DOHH2 (cell line): ENCODE results near the gene CLCN6.

ENCODE experiments used
- H3F3A ChIP-seq: fragments of 200-600 bp; sonication (generic), shearing (Covaris generic); 2 replicates; pipeline ENCODE4 v1.6.0; 2016; ENCODE audit warnings: antibody characterized with exemption, mild to moderate bottlenecking; ENCODE audit not compliant: control insufficient read depth, insufficient read depth
- H3K27ac ChIP-seq: fragments of 200-600 bp; sonication (generic); 2 replicates; pipeline ENCODE4 v1.5.1; 2014; ENCODE audit warnings: low read depth, mild to moderate bottlenecking, low read length, moderate library complexity
- H3K27me3 ChIP-seq: fragments of 200-600 bp; sonication (generic); 2 replicates; pipeline ENCODE4 v1.6.1; 2014; ENCODE audit warnings: mild to moderate bottlenecking, low read length, mixed read lengths; ENCODE audit not compliant: control insufficient read depth
- H3K36me3 ChIP-seq: fragments of 200-600 bp; sonication (generic); 2 replicates; pipeline ENCODE4 v1.6.1; 2014; ENCODE audit warnings: mild to moderate bottlenecking, low read length, moderate library complexity, mixed read lengths; ENCODE audit not compliant: control insufficient read depth
- H3K4me1 ChIP-seq: fragments of 200-600 bp; sonication (generic); 2 replicates; pipeline ENCODE4 v1.6.1; 2014; ENCODE audit warnings: mild to moderate bottlenecking, low read length, mixed read lengths; ENCODE audit not compliant: control insufficient read depth
- H3K4me2 ChIP-seq: fragments of 200-600 bp; sonication (generic); 2 replicates; pipeline ENCODE4 v1.6.0; 2014; ENCODE audit warnings: mild to moderate bottlenecking, low read length, moderate library complexity
- H3K4me3 ChIP-seq: fragments of 200-600 bp; sonication (generic); 2 replicates; pipeline ENCODE4 v1.5.1; 2014; ENCODE audit warnings: mild to moderate bottlenecking, low read length, mixed read lengths
- H3K79me2 ChIP-seq: fragments of 200-600 bp; sonication (generic); 2 replicates; pipeline ENCODE4 v1.6.1; 2014; ENCODE audit warnings: mild to moderate bottlenecking, low read length, mixed read lengths; ENCODE audit not compliant: control insufficient read depth
- H3K9me2 ChIP-seq: fragments of 200-600 bp; sonication (generic); replicated peaks from 2 replicates; pipeline ENCODE4 v1.6.1; 2014; ENCODE audit warnings: mild to moderate bottlenecking, low read length, mixed read lengths; ENCODE audit not compliant: control insufficient read depth
- H3K9me3 ChIP-seq: fragments of 200-600 bp; sonication (generic); 2 replicates; pipeline ENCODE4 v1.6.1; 2014; ENCODE audit warnings: antibody characterized with exemption, low read length, mixed read lengths; ENCODE audit not compliant: control insufficient read depth, insufficient read depth
- H4K20me1 ChIP-seq: fragments of 200-600 bp; sonication (generic); 2 replicates; pipeline ENCODE4 v1.6.0; 2014; ENCODE audit warnings: low read depth, mild to moderate bottlenecking, antibody characterized with exemption, low read length, moderate library complexity; ENCODE audit not compliant: control insufficient read depth, insufficient read depth
- EZH2phosphoT487 ChIP-seq: fragments of 200-600 bp; sonication (generic); IDR thresholded peaks from 2 replicates; pipeline ENCODE4 v1.6.1; 2017; ENCODE audit warnings: borderline replicate concordance, mild to moderate bottlenecking, antibody characterized with exemption, low read length, moderate library complexity, mixed read lengths
- TF ChIP-seq, protein P1 (sequence below): fragments of 200-600 bp; sonication (generic); IDR thresholded peaks from one replicate; pipeline ENCODE4 v1.5.1; 2014; ENCODE audit warnings: antibody characterized with exemption, mild to moderate bottlenecking, low read depth, low read length; ENCODE audit not compliant: poor library complexity, severe bottlenecking

The CLCN6 gene

DNA sequence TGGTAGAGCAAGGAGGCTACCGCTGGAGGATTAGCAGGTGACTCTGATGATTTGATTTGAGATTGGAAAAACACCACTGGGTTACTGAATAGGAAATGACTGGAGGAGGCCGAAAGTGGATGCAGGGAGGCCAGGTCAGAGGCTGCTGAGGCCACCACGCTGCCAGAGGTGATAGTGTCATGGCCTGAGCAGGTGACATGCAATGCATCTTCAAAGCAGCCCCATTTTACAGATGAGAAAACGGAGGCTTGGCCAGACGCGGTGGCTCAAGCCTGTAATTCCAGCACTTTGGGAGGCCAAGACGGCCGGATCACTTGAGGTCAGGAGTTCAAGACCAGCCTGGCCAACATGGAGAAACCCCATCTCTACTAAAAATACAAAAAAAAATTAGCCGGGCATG, 31.2 kb upstream of the CLCN6 start:
- Histone ChIP-seq H3K9me3 (no peaks in the 10 kb centered on the region), H3K4me3 (no peak overlapping the region), H3F3A (peaks cover 2% of the 10 kb centered on the region; the same call in 1 of the 2 replicates), H3K4me1 (peaks cover 12% of the 10 kb centered on the region), H3K27ac (no peak overlapping the region), H3K36me3 (no peaks in the 10 kb centered on the region), H3K9me2 (no peaks in the 10 kb centered on the region), H3K27me3 (no peaks in the 10 kb centered on the region), H3K79me2 (no peaks in the 10 kb centered on the region), H3K4me2 (no peak overlapping the region), H4K20me1 (no peaks in the 10 kb centered on the region)
- no peak for TF ChIP-seq EZH2phosphoT487
- TF ChIP-seq, protein P1, sequence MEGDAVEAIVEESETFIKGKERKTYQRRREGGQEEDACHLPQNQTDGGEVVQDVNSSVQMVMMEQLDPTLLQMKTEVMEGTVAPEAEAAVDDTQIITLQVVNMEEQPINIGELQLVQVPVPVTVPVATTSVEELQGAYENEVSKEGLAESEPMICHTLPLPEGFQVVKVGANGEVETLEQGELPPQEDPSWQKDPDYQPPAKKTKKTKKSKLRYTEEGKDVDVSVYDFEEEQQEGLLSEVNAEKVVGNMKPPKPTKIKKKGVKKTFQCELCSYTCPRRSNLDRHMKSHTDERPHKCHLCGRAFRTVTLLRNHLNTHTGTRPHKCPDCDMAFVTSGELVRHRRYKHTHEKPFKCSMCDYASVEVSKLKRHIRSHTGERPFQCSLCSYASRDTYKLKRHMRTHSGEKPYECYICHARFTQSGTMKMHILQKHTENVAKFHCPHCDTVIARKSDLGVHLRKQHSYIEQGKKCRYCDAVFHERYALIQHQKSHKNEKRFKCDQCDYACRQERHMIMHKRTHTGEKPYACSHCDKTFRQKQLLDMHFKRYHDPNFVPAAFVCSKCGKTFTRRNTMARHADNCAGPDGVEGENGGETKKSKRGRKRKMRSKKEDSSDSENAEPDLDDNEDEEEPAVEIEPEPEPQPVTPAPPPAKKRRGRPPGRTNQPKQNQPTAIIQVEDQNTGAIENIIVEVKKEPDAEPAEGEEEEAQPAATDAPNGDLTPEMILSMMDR, result no peak

DNA sequence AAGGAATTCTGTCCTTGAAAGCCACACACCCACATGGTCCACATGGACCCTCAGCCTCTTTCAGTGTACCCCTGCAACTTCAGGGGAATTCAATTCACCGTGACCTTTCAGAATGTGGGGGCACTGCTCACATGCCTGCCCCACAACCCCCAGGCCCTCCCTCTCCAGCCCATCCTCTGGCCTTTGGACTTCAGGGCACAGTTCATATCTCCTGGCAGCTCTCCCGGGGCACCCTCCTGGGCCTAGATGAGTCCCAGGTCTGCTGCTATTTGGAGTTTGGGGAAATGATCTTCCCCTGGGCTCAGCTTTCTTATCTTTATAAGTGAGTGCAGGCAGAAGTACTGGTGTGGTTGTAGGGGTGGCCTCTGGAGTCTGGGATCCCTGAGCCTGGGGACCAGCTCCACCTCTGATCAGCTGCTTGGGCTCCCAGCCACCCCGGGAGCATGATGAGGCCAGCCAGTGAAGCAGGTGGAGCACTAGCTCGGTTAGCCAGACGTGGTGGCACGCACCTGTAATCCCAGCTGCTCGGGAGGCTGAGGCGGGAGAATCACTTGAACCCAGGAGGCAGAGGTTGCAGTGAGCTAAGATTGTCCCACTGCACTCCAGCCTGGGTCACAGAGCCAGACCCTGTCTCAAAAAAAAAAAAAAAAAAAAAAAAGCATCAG, 28.2 kb upstream of the CLCN6 start:
- no peaks in the 10 kb centered on the region for H3K9me2 ChIP-seq
- no peaks in the 10 kb centered on the region for H3F3A ChIP-seq
- no peak overlapping the region for H3K4me3 ChIP-seq
- H3K27me3 ChIP-seq, result no peaks in the 10 kb centered on the region
- no peaks in the 10 kb centered on the region for H4K20me1 ChIP-seq
- no peaks in the 10 kb centered on the region for H3K79me2 ChIP-seq
- no peak for TF ChIP-seq EZH2phosphoT487
- TF ChIP-seq, protein P1, result no peak
- H3K4me1 ChIP-seq, result no peaks in the 10 kb centered on the region; the same call in 1 of the 2 replicates
- no peak overlapping the region for H3K27ac ChIP-seq
- H3K36me3 ChIP-seq, result no peaks in the 10 kb centered on the region
- H3K4me2 ChIP-seq, result no peak overlapping the region
- H3K9me3 ChIP-seq, result no peaks in the 10 kb centered on the region

DNA sequence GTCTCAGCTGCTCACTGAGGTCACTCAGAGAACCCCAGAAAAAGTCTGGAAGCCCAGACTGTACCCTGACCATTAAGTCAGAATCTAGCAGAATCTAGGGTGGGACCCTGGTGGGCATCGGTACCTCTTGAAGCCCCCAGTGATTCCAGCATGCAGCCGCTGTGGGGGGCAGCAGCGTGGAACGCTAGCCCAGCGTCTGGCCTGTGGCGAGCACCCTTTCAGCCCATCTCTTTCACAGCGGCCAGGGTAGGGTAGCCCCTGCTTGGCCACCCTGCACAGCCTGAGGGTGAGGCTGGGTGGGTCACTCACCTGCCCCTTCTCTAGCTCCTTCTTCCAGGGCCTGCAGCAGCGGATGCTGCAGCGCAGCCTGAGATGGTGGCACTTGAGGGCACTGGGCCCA, 27.7 kb upstream of the CLCN6 start:
- no peaks in the 10 kb centered on the region for H3K4me1 ChIP-seq
- H3K27me3 ChIP-seq, result no peaks in the 10 kb centered on the region
- no peak overlapping the region for H3K4me2 ChIP-seq
- no peaks in the 10 kb centered on the region for H3K36me3 ChIP-seq
- no peaks in the 10 kb centered on the region for H3K9me2 ChIP-seq
- no peaks in the 10 kb centered on the region for H3F3A ChIP-seq
- H3K4me3 ChIP-seq, result no peak overlapping the region
- H3K27ac ChIP-seq, result no peak overlapping the region
- H3K9me3 ChIP-seq, result no peaks in the 10 kb centered on the region
- TF ChIP-seq, protein P1, result no peak
- no peak for TF ChIP-seq EZH2phosphoT487
- H3K79me2 ChIP-seq, result no peaks in the 10 kb centered on the region
- H4K20me1 ChIP-seq, result no peaks in the 10 kb centered on the region
